ENCODE data around the gene BTNL9.

DNA sequence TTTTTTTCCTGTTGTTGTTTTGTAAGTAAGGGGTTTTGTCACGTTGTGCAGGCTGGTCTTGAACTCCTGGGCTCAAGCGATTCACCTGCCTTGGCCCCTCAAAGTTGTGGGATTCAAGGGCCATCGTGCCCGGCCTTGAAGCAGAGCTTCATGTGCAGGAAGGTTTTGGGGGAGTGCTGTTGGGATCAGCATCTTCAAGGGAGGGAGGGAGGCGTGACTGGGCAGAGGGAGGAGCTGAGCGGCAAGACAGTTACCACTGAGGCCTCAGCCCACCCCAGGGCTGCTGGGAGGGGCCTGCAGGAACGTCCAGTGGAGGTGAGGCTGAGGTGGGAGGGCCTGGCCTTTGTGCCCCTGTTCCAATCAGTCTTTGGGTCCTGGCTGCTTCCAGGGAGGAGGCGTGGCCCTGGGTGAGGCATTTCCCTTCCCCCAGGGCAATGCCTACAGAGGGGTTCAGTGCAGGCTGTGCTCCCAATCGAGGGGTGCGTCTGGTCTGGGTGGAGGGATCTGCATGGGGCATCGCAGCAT, 69.5 kb downstream of the BTNL9 start:
- TF ChIP-seq, protein P1, sequence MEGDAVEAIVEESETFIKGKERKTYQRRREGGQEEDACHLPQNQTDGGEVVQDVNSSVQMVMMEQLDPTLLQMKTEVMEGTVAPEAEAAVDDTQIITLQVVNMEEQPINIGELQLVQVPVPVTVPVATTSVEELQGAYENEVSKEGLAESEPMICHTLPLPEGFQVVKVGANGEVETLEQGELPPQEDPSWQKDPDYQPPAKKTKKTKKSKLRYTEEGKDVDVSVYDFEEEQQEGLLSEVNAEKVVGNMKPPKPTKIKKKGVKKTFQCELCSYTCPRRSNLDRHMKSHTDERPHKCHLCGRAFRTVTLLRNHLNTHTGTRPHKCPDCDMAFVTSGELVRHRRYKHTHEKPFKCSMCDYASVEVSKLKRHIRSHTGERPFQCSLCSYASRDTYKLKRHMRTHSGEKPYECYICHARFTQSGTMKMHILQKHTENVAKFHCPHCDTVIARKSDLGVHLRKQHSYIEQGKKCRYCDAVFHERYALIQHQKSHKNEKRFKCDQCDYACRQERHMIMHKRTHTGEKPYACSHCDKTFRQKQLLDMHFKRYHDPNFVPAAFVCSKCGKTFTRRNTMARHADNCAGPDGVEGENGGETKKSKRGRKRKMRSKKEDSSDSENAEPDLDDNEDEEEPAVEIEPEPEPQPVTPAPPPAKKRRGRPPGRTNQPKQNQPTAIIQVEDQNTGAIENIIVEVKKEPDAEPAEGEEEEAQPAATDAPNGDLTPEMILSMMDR (IDR thresholded peaks at IDR 0.05) = no peak
- no peak for TF ChIP-seq POLR2A (IDR thresholded peaks at IDR 0.05)

All from upper lobe of left lung (tissue), 4 donors.